AG04450 (cell line): ENCODE data around the gene UBD. TPM values are rescaled to one million over a fixed set of nuclear protein-coding genes. Genes with fewer than 3 reads are reported as not detected.

Experiments used
- CTCF ChIA-PET: fragments of 300-600, 350-600 bp; formaldehyde crosslinking; extraction: SDS; loops from one replicate; lab custom pipeline; 2022; ENCODE audit warnings: antibody characterized with exemption, inconsistent platforms; lab: Charles Lee
- POLR2A ChIA-PET: fragments of 350-600 bp; formaldehyde crosslinking; extraction: SDS; loops from one replicate; lab custom pipeline; 2021; ENCODE audit warnings: antibody characterized with exemption, inconsistent platforms; lab: Yijun Ruan, JAX
- DNase-seq: peaks from one replicate; pipeline ENCODE4 v3.0.0-alpha.2; 2011; ENCODE audit warnings: low read depth, low spot score
- H3K27ac ChIP-seq: one replicate; pipeline ENCODE4 v1.5.1; 2012; ENCODE audit warnings: low read depth, low read length, control low read depth
- H3K27me3 ChIP-seq: one replicate; pipeline ENCODE4 v1.6.0; 2012; ENCODE audit warnings: low read length; ENCODE audit not compliant: control insufficient read depth, insufficient read depth
- H3K4me3 ChIP-seq: 2 replicates; pipeline ENCODE4 v1.5.1; 2011; ENCODE audit warnings: mild to moderate bottlenecking, low read depth, low read length, control low read depth
- H3K9me3 ChIP-seq: 2 replicates; pipeline ENCODE4 v1.5.1; 2012; ENCODE audit warnings: low read length; ENCODE audit not compliant: control insufficient read depth, insufficient read depth
- polyA plus RNA-seq: library from polyadenylated mRNA; depleted of rRNA; stranded (reverse); fragments of >200 nt; gene quantifications from 2 replicates; pipeline ENCODE4 v1.2.3, GENCODE V29; 2011
- TF ChIP-seq, protein P1 (sequence below): IDR thresholded peaks from 2 replicates; pipeline ENCODE4 v1.5.1; 2011; ENCODE audit warnings: low read depth, low read length, control low read depth, inconsistent platforms

Gene UBD
- polyA plus RNA-seq, 1 experiment: not detected

DNA sequence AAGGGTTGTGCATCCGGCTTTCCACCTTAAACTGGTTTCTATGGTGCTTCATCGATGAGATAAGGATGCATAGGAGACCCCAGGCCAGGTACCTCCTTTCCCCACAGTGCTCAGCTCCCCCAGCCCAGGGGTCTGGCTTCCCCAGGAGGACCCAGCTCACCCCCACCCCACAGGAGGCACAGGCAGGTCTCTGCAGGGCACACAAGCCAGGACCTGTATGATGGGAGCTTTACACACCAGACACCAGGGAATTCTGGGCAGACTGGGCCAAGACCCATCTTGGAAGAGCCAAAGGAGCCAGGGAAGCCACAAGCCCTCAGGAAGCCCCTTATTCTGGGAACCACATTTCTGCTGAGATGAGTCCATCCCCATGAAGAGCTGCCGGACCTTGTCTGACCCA, 29.6 kb downstream of the UBD start:
- TF ChIP-seq, protein P1, sequence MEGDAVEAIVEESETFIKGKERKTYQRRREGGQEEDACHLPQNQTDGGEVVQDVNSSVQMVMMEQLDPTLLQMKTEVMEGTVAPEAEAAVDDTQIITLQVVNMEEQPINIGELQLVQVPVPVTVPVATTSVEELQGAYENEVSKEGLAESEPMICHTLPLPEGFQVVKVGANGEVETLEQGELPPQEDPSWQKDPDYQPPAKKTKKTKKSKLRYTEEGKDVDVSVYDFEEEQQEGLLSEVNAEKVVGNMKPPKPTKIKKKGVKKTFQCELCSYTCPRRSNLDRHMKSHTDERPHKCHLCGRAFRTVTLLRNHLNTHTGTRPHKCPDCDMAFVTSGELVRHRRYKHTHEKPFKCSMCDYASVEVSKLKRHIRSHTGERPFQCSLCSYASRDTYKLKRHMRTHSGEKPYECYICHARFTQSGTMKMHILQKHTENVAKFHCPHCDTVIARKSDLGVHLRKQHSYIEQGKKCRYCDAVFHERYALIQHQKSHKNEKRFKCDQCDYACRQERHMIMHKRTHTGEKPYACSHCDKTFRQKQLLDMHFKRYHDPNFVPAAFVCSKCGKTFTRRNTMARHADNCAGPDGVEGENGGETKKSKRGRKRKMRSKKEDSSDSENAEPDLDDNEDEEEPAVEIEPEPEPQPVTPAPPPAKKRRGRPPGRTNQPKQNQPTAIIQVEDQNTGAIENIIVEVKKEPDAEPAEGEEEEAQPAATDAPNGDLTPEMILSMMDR: no peak
- CTCF ChIA-PET: no interaction called here
- no peak for DNase-seq

DNA sequence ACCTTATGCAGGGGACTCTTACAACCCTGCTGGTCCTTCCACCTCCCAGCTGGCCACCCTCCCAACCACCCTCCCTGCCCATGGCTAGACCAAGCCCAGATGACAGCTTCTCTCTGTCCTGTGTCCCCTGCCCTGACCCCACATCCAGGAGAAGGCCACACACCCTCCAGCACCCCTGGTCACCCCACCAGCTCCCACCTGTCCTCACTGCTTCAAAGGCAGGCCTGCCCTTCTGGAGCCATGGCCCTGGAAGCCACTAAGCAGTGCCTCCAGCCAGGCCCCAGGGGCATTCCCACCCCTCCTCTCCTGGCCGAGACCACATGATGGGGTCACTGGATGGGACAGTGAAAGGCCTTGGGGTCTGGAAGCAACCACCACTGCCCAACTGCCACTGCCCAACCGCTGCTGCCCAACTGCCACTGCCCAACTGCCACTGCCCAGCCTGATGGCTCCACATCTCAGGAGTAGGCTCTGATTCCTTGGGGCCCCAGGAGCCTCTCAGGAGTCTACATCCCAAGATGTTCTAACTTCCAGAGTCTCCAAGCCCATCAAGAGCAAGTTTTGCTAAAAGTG, 30.5 kb downstream of the UBD start:
- ChIA-PET POLR2A (no interaction called here), CTCF (no interaction called here)
- Histone ChIP-seq H3K27ac (no peak overlapping the region), H3K9me3 (no peaks in the 10 kb centered on the region; the same call in 1 of the 2 replicates), H3K4me3 (no peak overlapping the region), H3K27me3 (no peaks in the 10 kb centered on the region)
- TF ChIP-seq, protein P1: no peak
- no peak for DNase-seq

More for the DNA sequence above, 29.6 kb downstream of the UBD start:
- POLR2A ChIA-PET: no interaction called here
- no peak overlapping the region for H3K27ac ChIP-seq
- no peaks in the 10 kb centered on the region; the same call in 1 of the 2 replicates for H3K9me3 ChIP-seq
- no peak overlapping the region for H3K4me3 ChIP-seq
- no peaks in the 10 kb centered on the region for H3K27me3 ChIP-seq

DNA sequence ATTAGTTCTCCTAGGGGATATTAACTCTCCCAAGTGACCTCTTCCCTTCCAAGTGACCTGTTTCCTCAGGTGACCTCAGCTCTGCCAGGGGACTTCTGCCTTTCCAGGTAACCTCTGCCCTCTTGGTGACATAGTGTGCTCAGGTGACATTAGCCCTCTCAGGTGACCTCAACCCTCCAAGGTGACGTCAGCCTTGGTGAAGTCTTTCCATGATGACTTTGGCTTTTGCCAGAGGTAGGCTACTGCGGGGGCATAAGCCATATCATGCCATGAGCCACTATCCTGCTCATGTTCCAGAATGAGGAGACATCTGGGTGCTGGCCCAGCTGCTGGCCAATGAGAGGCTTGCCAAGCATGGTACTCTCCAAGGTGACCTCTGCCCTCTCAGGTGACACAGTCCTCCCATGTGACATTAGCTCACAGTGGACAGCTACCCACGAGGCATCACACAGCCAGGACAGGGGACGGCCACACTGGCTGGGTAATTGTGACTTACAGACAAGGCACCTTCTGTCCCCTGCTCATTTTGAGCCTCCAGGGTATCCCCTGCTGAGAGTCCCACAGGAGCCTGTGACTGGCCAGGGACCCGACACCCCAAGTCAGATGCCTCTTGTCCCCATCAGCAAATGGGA, 31.1 kb downstream of the UBD start:
- Histone ChIP-seq H3K27me3 (no peaks in the 10 kb centered on the region), H3K4me3 (no peak overlapping the region), H3K9me3 (no peaks in the 10 kb centered on the region; the same call in 1 of the 2 replicates), H3K27ac (no peak overlapping the region)
- ChIA-PET POLR2A (no interaction called here), CTCF (no interaction called here)
- DNase-seq: no peak
- TF ChIP-seq, protein P1: no peak

DNA sequence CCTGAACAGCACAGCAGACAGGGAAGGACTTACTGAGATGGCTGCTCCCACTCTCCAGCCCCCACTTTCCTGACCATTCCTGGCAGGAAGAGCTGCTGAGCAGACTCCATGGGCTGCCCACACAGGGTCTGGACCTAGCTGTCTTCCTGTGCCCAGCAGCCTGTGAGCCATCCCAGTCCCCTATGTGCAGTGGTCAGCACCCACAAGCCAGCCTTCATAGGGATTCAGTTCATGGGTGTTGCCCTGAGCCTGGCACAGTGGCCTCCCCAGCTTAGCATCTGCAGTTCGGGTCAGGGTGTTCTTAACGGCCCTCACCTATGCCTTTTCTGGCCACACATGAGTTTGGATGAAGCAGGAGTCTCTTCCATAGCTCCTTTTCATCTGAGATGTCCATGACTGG, 32.0 kb downstream of the UBD start:
- TF ChIP-seq, protein P1: no peak
- Histone ChIP-seq H3K27me3 (no peaks in the 10 kb centered on the region), H3K9me3 (no peaks in the 10 kb centered on the region; the same call in 1 of the 2 replicates), H3K27ac (no peak overlapping the region), H3K4me3 (no peak overlapping the region)
- ChIA-PET CTCF (no interaction called here), POLR2A (no interaction called here)
- no peak for DNase-seq

DNA sequence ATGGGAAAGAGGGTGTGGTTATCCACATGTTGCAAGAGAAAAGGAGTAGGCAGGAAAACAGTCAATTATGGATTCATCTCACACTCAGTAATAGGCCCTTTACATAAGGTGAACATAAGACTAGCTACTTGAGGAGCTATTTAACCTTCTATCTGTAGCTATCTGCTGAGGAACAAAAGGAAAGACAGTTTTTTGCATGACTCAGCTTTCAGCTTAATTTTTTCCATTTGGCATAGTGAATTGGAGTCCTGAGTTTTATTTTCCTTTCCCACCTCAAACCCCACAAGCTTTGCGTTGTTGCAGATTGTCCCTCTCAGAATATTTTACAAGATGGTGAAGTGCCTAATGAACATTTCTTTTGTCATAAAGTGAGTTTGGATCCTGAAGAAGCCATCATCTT, 32.4 kb downstream of the UBD start:
- TF ChIP-seq, protein P1: no peak
- DNase-seq: no peak
- H3K27me3 ChIP-seq: no peaks in the 10 kb centered on the region
- H3K4me3 ChIP-seq: no peak overlapping the region
- H3K9me3 ChIP-seq: no peaks in the 10 kb centered on the region; the same call in 1 of the 2 replicates
- H3K27ac ChIP-seq: no peak overlapping the region
- CTCF ChIA-PET: no interaction called here
- POLR2A ChIA-PET: no interaction called here
